Mucosa of descending colon (tissue), 3 donors: ENCODE results near the gene CAMKK2. TPM values are rescaled to one million over a fixed set of nuclear protein-coding genes. Genes with fewer than 3 reads are reported as not detected.
A peak's percentile ranks its signal among the peaks of the same experiment; 100 is the strongest.

Source experiments
- ATAC-seq: fragments of 200-7000 bp; cut with Tn5 transposase; one replicate; pipeline ENCODE4 v1.9.1; 2020; ENCODE audit warnings: mild to moderate bottlenecking, moderate library complexity
- DNase-seq, 3 donors: peaks; one replicate each; pipeline ENCODE4 v3.0.0-alpha.2; 2020
- H3K36me3 ChIP-seq: fragments of 200-600 bp; one replicate; pipeline ENCODE4 v1.8.0; 2021; ENCODE audit warnings: low read depth, mild to moderate bottlenecking
- H3K4me1 ChIP-seq: fragments of 200-600 bp; one replicate; pipeline ENCODE4 v1.8.0; 2021; ENCODE audit warnings: low read depth, mild to moderate bottlenecking
- H3K4me3 ChIP-seq: fragments of 200-600 bp; one replicate; pipeline ENCODE4 v1.8.0; 2021; ENCODE audit warnings: mild to moderate bottlenecking
- H3K9me3 ChIP-seq: fragments of 200-600 bp; one replicate; pipeline ENCODE4 v1.8.0; 2021; ENCODE audit warnings: mild to moderate bottlenecking
- CTCF ChIP-seq: fragments of 200-600 bp; IDR thresholded peaks from one replicate; pipeline ENCODE4 v1.8.0; 2022; ENCODE audit warnings: antibody characterized with exemption, mild to moderate bottlenecking
- intact Hi-C, 2 donors: fragments of 100-400 bp; cut with DNase I in 1 of 2; cut with micrococcal nuclease in 1 of 2; formaldehyde crosslinking; loops; one replicate each; pipeline versions ENCODE4 v1.11.0 to v1.11.1; 2022; cut with DNase I, micrococcal nuclease
- total RNA-seq, 3 donors: library from RNA; stranded (reverse); fragmentation: NEBNext Ultra II Directional in 2 of 3; extraction: Animal tissue kit (Norgen Biotek cat#: 25700) in 2 of 3; gene quantifications; one replicate each; pipeline versions ENCODE4 v1.2.1 to v1.2.4, GENCODE V29; 2021 to 2023
- donor health status: DM: no; HTN: no; CAD: no; lungs with moderate emphysema.
- donor health status: DM: no; HTN: no; CAD: no.
- donor health status: DM: no; HTN: yes; CAD: no.

Gene CAMKK2
- total RNA-seq, 3 donors from 2014 or later: 44.0 to 57.1 (median 47.3) TPM

- no peaks in the 10 kb centered on the region for H3K4me1 ChIP-seq
- peaks cover 7% of the 10 kb centered on the region for H3K36me3 ChIP-seq
- ATAC-seq: peak; percentile 37
- no peaks in the 10 kb centered on the region for H3K9me3 ChIP-seq
- no peak for DNase-seq
- intact Hi-C loops: no loop called here
- no peak for TF ChIP-seq CTCF
- H3K4me3 ChIP-seq: no peak overlapping the region
Measured at GRCh38 chr12:121252712-121253345, 43.7 kb downstream of the CAMKK2 start.

- no peak for TF ChIP-seq CTCF
- Histone ChIP-seq H3K4me3 (no peak overlapping the region), H3K36me3 (peaks cover 7% of the 10 kb centered on the region), H3K4me1 (no peaks in the 10 kb centered on the region), H3K9me3 (no peaks in the 10 kb centered on the region)
- no peak for DNase-seq
- no peak for ATAC-seq
- intact Hi-C loops: no loop called here
Measured at GRCh38 chr12:121251838-121252237, 44.7 kb downstream of the CAMKK2 start.

GRCh38 chr12:121250359-121250758 lies 46.1 kb downstream of the CAMKK2 start:
- DNase-seq: no peak
- Histone ChIP-seq H3K4me3 (no peak overlapping the region), H3K36me3 (peaks cover 7% of the 10 kb centered on the region), H3K9me3 (no peaks in the 10 kb centered on the region), H3K4me1 (no peaks in the 10 kb centered on the region)
- intact Hi-C loops: no loop called here
- no peak for ATAC-seq
- TF ChIP-seq CTCF: no peak

- Histone ChIP-seq H3K4me1 (no peaks in the 10 kb centered on the region), H3K36me3 (peaks cover 7% of the 10 kb centered on the region), H3K4me3 (no peak overlapping the region), H3K9me3 (no peaks in the 10 kb centered on the region)
- ATAC-seq (peak; percentile 50), DNase-seq (peak in 2 of 3 donors; percentile 65 to 77)
- intact Hi-C loops: no loop called here
- no peak for TF ChIP-seq CTCF
Measured at GRCh38 chr12:121248622-121249021, 47.9 kb downstream of the CAMKK2 start.

GRCh38 chr12:121246893-121247557 lies 49.5 kb downstream of the CAMKK2 start:
- DNase-seq: peak; percentile 60 to 78 (median 70)
- Histone ChIP-seq H3K4me3 (no peak overlapping the region), H3K36me3 (peaks cover 7% of the 10 kb centered on the region), H3K9me3 (no peaks in the 10 kb centered on the region), H3K4me1 (no peaks in the 10 kb centered on the region)
- ATAC-seq: peak; percentile 87
- no peak for TF ChIP-seq CTCF
- intact Hi-C loops: no loop called here
